Fibroblast of gingiva (primary cell): ENCODE measurements around the gene RNU1-4.
"Not testable (repeated sequence)": the region's sequence is repeated elsewhere in the genome, so short reads cannot be mapped to it uniquely, and the experiment has no call there.

Experiments
- DNase-seq: peaks from one replicate; pipeline ENCODE4 v3.0.0-alpha.2; 2011; ENCODE audit warnings: low read depth

RNU1-4 gene

DNA sequence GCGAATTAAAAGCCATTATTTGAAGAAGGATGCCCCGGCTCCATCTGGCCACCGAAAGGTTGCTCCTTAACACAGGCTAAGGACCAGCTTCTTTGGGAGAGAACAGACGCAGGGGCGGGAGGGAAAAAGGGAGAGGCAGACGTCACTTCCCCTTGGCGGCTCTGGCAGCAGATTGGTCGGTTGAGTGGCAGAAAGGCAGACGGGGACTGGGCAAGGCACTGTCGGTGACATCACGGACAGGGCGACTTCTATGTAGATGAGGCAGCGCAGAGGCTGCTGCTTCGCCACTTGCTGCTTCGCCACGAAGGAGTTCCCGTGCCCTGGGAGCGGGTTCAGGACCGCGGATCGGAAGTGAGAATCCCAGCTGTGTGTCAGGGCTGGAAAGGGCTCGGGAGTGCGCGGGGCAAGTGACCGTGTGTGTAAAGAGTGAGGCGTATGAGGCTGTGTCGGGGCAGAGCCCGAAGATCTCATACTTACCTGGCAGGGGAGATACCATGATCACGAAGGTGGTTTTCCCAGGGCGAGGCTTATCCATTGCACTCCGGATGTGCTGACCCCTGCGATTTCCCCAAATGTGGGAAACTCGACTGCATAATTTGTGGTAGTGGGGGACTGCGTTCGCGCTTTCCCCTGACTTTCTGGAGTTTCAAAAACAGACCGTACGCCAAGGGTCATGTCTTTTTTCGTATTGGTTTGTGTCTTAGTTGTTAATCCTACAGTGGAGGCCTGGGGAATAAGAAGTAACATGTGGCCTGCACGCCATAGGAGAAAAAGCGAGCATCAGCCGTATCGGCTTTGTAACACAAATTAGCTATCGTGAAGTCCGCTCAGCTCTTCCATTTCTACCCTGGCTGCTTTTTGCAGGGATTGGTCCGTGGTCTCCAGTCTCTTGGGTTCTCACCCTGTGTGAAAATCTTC is at the start of gene RNU1-4:
Gene RNU1-4 (plus strand): TSS at position 470 of the 918 bp plus-strand sequence.
- not testable (repeated sequence) for DNase-seq

DNA sequence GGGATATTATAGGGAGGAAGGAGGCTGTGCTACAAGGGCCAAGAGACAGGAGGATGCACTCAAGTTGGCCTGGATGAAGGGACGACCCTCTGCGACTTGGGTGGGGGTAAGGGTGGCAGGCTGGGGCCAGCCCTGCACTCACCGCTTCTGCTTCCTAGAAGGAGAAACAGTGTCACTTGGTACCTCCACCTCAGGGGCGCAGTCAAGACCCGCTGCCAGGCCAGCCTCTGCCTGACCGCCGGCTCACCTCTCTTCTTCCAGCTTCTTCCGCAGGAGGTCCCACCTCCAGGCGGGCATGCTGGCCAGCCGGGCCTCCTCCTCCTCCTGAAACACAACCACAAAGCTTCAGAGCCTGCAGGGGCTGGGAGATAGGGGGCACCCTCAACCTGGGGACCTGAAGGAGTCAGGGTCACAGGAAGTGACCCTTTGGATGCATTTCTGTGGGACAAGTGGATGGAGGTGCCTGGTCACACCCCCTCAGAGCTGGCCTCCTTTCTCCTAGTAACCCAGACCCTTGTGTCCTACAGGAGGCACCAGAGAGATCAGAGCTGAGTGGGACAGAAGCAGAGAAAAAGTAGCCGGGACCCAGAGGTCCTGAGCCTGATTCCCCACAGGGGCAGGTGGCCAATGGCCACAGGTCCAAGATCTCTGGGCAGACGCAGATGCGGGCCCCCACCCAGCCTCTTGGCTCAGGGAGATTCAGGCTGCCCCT is 49.2 kb upstream of the RNU1-4 start:
- DNase-seq, result not testable (repeated sequence)

DNA sequence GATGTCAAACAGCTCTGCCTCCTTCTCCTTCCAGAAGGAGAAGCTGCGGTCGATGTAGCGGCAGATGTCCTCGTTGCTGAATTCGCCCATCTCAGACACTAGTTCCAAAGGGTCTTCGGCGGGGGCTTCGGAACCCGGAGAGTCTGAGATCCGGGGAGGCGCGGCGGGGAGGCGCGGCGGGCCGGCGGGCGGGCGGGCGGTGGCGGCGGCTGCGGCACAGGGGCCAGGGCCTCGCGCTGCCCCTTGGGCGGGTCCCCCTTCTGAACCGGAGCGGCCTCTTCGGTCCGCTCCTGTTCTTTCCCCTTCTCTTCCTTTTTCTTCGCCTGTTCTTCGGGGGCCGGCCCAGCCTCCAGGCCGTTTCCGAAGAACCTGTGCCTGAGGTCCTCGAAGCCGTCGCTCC is 48.0 kb upstream of the RNU1-4 start:
- not testable (repeated sequence) for DNase-seq

DNA sequence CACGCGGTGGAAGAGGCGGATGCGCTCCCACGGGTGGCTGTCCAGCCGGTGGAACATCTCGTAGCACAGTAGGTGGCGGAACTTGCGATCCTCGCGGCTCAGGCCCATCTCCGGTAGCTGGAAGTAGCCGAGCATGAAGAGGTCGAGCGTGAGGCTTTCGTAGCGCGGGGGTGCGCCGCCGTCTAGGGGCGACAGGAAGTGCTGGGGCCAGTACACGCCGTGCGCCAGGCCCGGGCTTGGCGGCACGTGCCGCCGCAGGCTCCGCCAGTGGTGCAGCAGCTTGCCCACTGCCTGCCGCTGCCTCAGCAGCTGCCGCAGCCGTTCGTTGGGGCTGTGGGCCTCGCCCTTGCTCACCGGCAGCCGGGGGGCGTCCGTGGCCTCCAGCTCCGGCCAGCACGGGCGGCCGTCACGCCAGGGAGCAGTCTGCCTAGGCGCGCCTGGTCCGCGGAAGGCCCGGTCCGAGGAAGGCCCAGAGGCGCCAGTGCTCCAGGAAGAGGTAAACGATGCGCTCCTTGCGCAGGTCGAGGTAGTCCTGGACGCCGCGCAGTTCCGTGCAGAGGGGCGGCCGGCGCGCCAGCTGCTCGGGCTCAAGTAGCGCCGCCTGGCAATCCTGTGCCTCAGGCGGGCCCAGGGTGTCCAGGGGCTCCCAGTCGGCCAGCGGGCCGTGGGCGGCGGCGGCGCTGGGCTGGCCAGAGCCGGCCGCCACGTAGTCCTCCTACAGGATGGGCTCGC is 47.4 kb upstream of the RNU1-4 start:
- not testable (repeated sequence) for DNase-seq

DNA sequence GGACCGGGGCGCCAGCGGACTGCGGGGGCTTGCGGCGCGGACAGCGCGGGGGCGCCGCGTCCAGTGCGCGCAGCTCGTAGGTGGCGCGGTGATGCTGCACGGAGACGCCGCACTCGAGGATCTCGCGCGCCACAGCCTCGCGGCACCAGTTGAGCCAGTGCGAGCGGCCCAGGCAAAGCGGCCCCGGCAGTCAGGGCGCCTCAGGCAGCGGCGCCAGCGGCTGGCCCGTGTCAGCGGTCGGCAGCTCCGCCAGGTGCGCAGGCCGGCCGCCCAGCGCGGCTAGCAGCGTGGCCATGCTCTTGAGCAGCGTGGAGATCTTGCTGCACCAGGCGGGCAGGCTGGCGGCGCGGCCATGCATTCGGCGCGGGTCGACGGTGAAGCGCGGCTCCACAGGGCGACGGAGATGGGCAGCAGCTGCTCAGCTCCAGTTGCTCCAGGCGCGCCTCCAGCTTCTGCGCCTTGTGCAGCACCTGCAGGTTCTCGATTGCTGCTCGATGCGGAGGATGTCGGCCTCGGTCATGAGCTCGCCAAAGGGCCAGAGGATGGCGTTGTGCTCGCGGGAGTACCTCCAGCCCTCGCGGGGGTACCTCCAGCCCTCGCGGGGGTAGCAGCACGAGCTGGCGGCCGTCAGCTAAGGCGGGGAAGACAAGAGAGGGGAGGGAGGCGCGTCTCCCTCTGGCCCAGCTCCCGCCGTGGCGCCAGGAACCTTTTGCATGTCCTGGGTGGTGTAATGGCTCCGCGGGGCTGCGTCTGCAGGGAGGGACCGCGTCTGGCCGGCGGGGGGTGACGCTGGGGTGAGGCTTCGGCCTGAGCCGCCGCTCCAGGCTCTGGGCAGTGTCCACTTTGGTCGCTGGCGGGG is 46.6 kb upstream of the RNU1-4 start:
- not testable (repeated sequence) for DNase-seq

DNA sequence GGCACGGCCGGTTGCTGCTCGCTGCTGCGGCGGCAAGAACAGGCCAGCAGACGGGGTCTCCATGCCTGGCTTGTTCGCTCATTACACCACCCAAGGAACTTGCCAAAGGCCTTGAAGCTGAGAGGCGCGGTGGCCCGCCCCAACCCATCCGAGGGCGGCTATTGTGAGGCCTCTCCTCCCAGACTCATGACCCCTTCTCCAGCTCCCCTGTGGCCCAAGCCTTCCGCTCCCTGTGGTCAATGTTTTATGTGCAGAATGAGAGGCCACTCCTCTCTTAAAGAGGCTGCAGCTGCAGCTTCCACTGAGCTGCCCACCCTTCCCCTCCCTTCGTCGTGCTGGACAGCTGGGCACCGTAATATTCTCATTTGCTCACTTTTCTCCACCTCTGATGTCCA is 46.0 kb upstream of the RNU1-4 start:
- DNase-seq, result not testable (repeated sequence)

DNA sequence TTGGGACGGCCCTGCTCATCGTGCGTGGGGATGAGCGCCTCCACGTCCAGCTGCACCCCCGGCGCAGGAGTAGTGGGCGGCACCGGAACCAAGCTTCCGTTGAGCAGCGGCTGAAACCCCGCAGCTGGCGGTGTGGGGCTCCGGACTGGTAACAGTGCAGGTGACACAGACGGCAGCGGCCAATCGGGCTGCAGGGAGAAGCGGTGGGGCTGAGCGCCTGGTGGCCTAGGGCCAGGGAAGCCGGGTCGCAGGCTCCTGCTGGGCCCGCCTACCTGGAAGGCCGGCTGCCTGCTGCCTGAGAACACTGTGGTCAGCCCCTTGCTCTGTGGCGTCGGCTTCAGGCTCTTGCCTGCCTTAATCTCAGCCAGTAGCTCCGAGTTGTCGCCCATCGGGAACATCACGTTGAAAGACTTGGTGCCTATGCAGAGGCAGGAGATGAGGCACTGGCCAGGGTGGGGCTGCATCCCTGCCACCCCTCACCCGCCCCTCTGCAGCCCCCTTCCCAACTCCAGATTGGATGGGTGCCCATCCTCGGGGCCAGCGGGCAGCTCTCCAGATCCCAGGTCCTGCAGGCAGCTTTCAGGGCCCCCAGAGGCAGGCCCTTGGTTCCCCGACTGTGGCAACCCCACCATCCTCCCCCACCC is 43.7 kb upstream of the RNU1-4 start:
- not testable (repeated sequence) for DNase-seq

DNA sequence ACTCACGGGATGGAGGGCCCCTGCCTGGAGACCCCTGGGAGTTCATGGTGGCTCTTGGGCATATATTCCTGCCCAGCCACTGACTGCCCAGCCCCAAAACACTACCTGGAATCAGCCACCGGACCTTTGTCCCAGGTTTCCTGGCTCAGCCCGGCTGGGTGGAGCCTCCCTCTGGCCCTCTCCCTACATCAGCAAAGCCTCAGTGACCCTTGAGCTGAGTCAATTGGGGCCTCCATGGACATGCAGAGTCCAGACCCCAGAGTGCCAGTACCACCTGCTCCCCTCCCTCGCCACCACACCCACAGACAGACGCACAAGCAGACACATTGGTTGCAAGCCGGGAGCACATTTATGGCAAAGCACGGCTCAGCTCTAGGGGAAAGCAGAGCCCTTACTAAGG is 43.2 kb upstream of the RNU1-4 start:
- not testable (repeated sequence) for DNase-seq

DNA sequence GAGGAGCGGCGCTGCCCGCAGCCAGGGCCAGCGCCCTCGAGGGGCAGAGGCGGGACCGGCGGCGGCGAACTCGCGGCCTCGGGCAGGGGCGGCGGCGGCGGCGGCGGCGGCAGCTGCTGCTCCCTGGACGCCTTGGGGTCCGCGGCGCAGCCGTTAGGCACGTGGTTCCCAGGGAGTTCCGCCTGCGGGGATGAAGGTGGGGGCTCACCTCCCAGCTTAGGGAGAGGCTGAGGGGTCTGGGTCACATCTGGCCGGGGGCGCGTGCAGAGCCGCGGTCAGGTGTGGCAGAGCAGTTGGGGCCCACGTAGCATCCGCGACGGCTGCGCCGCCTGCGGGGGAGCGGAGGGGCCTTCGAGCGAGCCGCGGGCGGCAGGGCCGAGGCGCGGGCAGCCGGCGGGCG is 40.9 kb upstream of the RNU1-4 start:
- DNase-seq, result not testable (repeated sequence)

DNA sequence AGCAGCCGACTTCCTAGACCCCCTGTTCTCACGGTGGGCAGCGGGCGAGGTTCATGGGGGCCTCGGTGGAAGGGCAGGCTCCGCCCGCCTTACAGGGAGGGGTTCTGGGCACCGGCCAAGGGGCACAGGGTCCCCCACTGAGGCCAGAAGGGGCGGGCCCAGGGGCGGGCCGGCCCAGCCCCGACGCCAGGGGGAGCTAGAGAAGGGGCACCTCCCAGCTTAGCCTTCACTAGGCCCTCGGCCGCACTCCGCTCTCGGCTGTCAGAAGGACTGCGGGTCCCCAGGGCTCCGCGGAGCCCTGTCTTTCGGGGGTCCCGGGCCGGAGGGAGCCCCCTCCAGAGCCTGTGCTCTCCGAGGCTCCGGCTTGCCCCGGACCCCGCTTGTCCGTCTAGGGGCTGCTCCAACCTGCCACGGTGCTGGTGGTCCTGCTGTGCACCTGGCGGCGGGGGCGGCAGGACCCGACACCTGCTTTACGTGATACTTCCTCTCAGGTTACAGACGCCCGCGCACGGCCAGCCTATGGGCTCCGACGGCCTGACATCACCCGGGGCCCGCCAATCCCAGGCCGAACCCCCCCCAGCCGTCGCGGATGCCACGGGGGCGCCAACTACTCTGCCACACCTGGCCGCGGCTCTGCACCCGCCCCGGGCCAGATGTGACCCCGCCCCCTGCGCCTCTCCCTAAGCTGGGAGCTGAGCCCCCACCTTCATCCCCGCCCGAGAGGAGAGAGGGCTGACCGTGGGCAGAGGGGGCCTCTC is 40.0 kb upstream of the RNU1-4 start:
- DNase-seq, result not testable (repeated sequence)

DNA sequence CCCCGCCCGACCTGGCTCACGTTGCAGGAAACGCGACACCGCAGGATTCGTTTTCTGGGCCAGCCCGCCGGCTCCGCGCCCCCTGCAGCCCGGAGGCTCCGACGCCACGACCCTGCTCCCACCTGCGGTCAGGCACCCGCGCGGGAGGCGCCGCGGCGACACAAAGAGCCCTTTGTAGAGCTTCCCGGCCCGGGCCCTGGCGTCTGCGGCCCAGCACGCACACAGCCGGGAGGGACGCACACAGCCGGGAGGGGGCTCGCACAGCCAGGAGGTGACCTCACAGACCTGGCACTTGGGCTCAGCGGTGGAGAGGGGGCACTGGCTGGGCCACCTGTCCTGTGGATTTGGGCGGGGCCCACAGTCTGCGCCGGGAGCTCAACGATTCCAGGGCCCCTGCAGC is 39.1 kb upstream of the RNU1-4 start:
- DNase-seq, result not testable (repeated sequence)

DNA sequence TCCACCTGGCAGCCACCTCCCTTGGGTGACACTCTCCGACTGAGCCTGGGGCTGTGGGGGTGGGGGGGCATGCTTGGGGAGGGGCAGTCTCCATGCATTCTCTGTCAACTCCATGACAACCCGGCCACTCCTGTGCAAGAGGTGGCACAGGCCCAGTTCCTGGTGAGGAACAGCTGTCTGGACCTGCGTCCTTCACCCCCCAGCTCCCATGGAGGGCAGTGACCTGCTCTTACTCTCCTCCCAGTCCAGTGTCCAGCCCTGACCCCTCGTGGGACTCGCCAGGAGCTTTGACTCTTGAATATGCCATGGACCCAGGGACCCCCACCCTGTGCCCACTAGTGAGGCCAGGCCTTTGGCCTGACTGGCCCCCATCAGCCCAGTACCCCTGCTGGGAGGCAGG is 38.0 kb upstream of the RNU1-4 start:
- peak; percentile 1 for DNase-seq

DNA sequence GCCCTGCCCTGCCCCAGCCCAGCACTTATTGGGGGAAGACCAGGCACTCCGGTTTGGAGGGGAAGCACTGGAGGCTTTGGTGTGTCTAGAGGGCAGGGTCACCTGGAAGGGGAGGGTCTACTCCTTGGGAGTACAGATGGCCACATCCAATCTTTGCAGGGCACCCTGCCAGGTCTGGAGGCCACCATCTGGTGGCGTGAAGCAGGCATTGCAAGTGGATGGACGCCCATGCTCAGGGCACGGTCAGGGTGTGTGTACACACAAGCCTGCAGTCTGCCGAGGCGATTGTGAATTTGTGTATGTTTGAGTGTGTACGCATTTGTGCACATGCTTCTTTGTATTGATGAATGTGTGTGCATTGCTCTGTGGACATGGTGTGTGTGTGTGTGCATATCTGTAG is 37.2 kb upstream of the RNU1-4 start:
- DNase-seq, result not testable (repeated sequence)

DNA sequence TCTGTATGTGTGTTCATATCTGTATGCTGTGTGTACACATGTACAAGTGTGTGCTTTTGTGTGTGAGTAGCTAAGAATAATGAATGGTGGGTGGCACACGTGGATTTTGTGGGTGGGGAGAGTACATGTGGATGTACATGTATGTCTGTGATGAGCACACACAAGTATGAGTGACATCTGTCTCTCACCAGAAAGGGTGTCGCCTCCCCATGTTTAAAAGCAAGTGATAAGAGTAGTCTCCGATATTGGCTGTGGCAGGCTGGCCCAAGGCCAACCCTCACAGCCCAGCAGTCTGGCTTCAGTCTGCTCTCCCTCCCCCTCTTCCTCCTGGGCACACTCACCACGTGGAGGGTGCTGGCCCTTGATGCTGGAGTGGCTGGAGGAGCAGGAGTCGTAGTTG is 36.7 kb upstream of the RNU1-4 start:
- DNase-seq, result peak; percentile 4

DNA sequence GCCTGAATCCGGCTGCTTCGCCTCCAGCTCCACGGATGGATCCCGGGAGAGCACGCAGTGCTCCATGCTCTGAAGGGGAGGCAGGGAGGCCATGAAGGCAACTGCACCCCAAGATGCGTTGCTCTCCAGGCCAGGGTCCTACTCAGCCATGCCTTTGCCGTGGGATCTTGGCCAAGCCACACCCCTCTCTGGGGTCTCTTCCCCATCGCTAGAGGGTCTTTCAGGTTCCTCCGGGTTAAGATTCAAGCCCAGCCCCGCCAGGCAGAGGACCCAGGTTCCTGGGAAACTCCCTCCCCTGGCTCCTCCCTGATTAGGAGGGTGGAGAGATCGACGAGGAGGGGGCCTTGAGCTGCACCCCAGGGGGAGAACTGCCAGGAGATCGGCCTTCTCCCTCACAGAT is 36.2 kb upstream of the RNU1-4 start:
- peak; percentile 1 for DNase-seq

DNA sequence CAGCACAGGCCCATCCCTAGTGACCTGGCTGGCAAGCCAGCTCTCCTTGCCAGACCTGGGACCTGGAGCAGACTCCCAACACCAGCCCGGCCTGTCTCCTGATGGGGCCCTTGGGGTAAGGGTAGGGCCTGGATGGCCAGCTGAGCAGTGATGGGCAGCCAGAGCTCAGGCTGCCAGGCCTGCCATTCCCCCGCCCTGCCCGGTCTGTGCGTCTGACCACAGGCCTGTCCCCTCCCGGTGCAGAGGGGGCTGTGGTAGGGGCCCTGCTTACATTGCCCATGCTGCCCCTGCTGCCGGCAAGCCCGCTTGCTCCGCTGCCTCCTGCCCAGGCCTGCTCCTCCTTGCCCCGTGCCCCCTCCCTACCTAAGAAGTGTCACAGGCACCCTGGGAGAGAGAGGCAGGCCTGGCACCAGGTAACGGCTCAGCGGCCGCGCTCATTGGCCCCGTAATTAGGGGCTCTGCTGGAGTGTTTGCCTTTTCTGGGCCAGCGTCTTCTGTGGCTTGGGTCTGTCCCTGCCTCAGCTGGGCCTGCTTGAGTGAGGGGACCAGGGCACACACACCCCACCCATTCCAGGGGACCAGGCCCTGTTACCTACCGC is 35.7 kb upstream of the RNU1-4 start:
- not testable (repeated sequence) for DNase-seq

DNA sequence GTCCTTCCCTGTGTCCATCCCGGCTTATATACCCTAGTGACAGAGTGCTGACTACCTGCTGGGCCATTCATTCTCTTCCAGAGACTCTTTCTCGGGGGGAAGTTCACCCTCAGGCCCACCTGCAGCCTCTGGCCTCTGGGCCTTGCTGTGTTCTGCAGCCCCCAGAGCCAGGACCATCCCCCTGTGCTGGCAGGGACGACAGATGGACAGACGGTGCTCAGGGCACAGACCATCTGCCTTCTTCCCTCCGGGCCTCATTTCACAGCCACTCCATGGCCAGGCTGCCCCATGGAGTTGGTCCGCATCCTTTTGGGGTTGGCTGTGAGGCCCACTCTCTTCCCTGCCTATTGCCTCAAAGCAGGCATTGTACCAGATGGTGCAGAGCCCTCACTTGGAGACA is 34.0 kb upstream of the RNU1-4 start:
- not testable (repeated sequence) for DNase-seq

DNA sequence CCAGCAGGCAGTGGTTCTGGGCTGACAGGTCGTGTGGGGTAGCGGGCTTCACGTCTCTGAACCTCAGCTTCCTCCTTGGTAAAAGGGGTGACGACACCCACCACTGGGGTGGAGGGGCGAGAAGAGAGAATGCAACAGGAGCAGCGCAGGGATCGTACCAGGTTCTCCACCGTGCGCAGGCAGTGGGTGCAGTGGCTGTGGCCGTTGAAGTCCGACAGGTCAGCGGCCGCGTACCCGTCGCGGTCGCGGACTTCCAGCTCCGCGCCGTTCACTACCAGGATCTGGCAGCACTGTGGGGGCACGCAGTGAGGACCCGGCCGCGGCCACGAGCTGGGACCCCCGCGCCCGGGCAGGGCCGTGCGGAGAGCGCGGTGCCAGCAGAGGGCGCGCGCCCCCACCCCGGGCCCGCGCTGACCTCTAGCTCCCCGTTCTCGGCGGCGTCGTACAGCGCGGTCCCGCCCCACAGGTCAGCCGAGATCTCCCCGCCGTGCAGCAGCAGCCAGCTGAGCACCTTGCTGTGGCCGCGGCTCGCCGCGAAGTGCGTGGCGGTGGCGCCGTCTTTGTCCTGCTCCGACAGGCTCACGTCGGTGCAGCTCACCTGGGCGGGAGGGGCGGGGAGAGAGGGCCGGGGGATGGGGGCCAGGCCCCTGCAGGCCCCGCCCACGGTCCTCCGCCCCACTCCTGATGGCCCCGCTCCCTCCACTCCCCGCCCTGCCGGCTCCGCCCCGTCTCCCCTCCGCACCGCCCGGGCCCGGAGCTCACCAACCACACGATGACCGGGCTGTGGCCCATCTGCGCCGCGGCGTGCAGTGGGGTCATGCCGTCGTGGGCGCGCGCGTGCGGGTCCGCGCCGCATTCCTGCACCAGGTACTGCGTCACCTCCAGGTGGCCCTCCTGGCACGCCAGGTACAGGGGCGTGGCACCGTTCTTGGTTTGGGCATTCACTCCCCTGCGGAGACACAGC is 32.9 kb upstream of the RNU1-4 start:
- not testable (repeated sequence) for DNase-seq

DNA sequence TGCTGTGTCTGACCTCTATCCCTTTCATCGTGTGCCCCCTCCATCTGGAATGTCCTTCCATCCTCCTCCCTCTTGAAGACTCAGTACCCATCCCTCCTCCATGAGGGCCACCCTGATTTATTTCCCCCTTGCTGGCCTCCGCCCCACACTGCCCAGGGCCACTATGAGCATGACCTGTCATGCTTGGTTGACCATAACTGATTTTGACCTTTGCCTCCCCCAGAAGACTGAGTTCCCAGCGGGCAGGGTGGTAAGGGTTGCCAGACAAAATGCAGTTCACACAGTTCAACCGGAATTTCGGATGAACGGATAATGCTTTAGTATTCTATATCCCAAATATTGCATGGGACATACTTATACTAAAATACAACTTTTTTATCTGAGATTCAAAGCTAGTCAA is 31.6 kb upstream of the RNU1-4 start:
- not testable (repeated sequence) for DNase-seq
